Heart left ventricle (tissue), 16 donors: ENCODE data around the gene SELENOW. TPM values are rescaled to one million over a fixed set of nuclear protein-coding genes. Genes with fewer than 3 reads are reported as not detected.
"Not testable (repeated sequence)": the region's sequence is repeated elsewhere in the genome, so short reads cannot be mapped to it uniquely, and the experiment has no call there.

ENCODE experiments used
- ATAC-seq, 4 donors: fragments of 200-7000 bp; cut with Tn5 transposase; one replicate each; pipeline ENCODE4 v1.9.1; 2020 to 2022; ENCODE audit warnings: moderate library complexity in 4 of 4, mild to moderate bottlenecking in 3 of 4, moderate number of reproducible peaks in 1 of 4
- DNase-seq, 5 donors: peaks; one replicate each; pipeline ENCODE4 v3.0.0-alpha.2; 2020
- H3K27ac ChIP-seq, 12 donors: fragments of 200-600 bp; sonication (generic) in 4 of 12; one replicate each; pipeline versions ENCODE4 v1.5.0 to v1.8.0; 2016 to 2022; ENCODE audit warnings: mild to moderate bottlenecking in 2 of 12
- H3K27me3 ChIP-seq, 9 donors: fragments of 200-600 bp; sonication (generic) in 2 of 9; one replicate each; pipeline versions ENCODE4 v1.5.1 to v1.8.0; 2016 to 2022; ENCODE audit warnings: mild to moderate bottlenecking in 3 of 9
- H3K36me3 ChIP-seq, 9 donors: fragments of 200-600 bp; sonication (generic) in 2 of 9; one replicate each; pipeline versions ENCODE4 v1.5.0 to v1.8.0; 2018 to 2022; ENCODE audit warnings: mild to moderate bottlenecking in 2 of 9
- H3K4me1 ChIP-seq, 12 donors: fragments of 200-600 bp; sonication (generic) in 4 of 12; one replicate each; pipeline versions ENCODE4 v1.5.0 to v1.8.0; 2016 to 2022; ENCODE audit warnings: mild to moderate bottlenecking in 3 of 12
- H3K4me3 ChIP-seq, 12 donors: fragments of 200-600 bp; sonication (generic) in 4 of 12; one replicate each; pipeline versions ENCODE4 v1.5.0 to v1.8.0; 2017 to 2022; ENCODE audit warnings: mild to moderate bottlenecking in 9 of 12, moderate library complexity in 4 of 12
- H3K9me3 ChIP-seq, 12 donors: fragments of 200-600 bp; sonication (generic) in 4 of 12; one replicate each; pipeline versions ENCODE4 v1.5.0 to v1.8.0; 2016 to 2022; ENCODE audit warnings: mild to moderate bottlenecking in 1 of 12
- CTCF ChIP-seq, 12 donors: fragments of 200-600 bp; sonication (generic) in 4 of 12; IDR thresholded peaks; one replicate each; pipeline versions ENCODE4 v1.5.0 to v1.8.0; 2018 to 2022; ENCODE audit warnings: antibody characterized with exemption in 12 of 12, mild to moderate bottlenecking in 5 of 12
- POLR2A ChIP-seq, 2 donors: fragments of 450-650 bp; IDR thresholded peaks; one replicate each; pipeline ENCODE4 v1.6.1; 2017; ENCODE audit warnings: antibody characterized with exemption in 2 of 2, mild to moderate bottlenecking in 2 of 2, moderate library complexity in 2 of 2
- WGBS, 4 donors: extraction: QIAGEN DNeasy Blood & Tissue Kit in 2 of 4; methylation state at CpG; one replicate each; pipeline versions ENCODE4 v1.1.5 to v1.1.7; 2013 to 2018; 5-methylcytosine and 5-hydroxymethylcytosine counted together
- intact Hi-C, 10 donors: fragments of 100-400 bp; cut with DNase I; formaldehyde crosslinking; loops; one replicate each; pipeline versions ENCODE4 v1.11.1 to v1.14.2; 2022
- polyA plus RNA-seq, 2 donors: library from polyadenylated mRNA; stranded (reverse); fragments of 200-250 nt; gene quantifications; one replicate each; pipeline ENCODE4 v1.2.3, GENCODE V29; 2013
- total RNA-seq, 9 donors: library from RNA; depleted of rRNA in 2 of 9; stranded (reverse); fragments of >200 nt in 2 of 9; fragmentation: NEBNext Ultra II Directional in 3 of 9; extraction: Animal tissue kit (Norgen Biotek cat#: 25700) in 3 of 9; gene quantifications; one replicate each; pipeline versions ENCODE4 v1.1.0 to v1.2.4, GENCODE V29; 2016 to 2023
- donor health status: ischemic (EF 13 %, LVEDD 7.1; RV severe dilation, severe dysfunction).
- donor health status: healthy with polysubstance abuse.
- donor health status: DM: no; HTN: yes; CAD: no.
- donor health status: DM: no; HTN: no; CAD: no.
- donor health status: ischemic (EF 25% LVEDD 6.9; RV normal size, moderate dysfunction).
- donor health status: ischemic (EF 25% LVEDD 5.7; RV mildly dilated, moderate dysfunction).
- donor health status: healthy.
- donor health status: DM: yes; HTN: yes; CAD: no.
- donor health status: ischemic (EF 35%, LVEDD 5.7; RV mildly dilated, moderate dysfunction).
- donor health status: nonischemic (EF 11% LVEDD 7.7; RV severe dilation, severe dysfunction).
- donor health status: DM: yes; HTN: yes; CAD: no.
- donor health status: PGD.
- donor health status: ischemic (EF 29% LVEDD 5.4; RV normal size, mild dysfunction).
- donor health status: nonischemic (EF 23%, LVEDD 6.1; RV moderate dilation, normal function).

SELENOW gene
- total and polyA plus RNA-seq, 11 donors = 647 to 2,748 (median 1,081) TPM

DNA sequence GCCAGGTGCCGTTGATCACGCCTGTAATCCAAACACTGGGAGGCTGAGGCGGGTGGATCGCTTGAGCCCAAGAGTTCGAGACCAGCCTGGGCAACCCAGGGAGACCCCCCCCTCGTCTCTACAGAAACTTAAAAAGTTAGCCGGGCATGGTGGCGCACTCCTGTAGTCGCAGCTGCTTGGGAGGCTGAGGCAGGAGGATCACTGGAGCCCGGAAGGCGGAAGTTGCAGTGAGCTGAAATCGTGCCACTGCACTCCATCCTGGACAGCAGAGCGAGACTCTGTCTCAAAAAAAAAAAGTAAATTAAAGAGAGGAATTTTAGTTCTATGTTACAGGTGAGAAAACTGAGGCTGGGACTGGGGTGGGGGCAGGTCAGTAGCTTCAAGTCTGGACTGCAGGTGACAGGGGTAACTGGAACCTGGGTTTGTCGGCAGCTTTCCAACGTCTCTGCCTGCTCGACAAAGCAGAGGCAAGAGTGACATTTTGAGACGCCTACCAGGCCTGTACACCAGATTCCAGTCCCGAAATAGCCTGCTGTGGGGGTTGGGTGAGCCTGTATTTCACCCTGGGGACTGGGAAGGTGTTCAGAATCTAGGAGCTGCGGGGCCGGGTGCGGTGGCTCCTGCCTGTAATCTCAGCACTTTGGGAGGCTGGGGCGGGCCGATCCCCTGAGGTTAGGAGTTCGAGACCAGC is 1.2 kb downstream of the SELENOW start:
- ATAC-seq (peak; percentile 78 to 84 (median 82)), DNase-seq (peak; percentile 77 to 93 (median 86))
- TF ChIP-seq POLR2A (IDR thresholded peaks at IDR 0.05) (peak; percentile 70 to 76), CTCF (IDR thresholded peaks at IDR 0.05) (no peak)
- H3K9me3 ChIP-seq = no peaks in the 10 kb centered on the region
- H3K4me1 ChIP-seq = peaks cover 0 to 48% (median 42%) of the 10 kb centered on the region in 12 donors
- no peaks in the 10 kb centered on the region for H3K27me3 ChIP-seq
- intact Hi-C loops = loop anchor here in 2 of 10 donors (2.0 to 10.0 kb wide), 3 partner anchors 35 to 67 kb away; partner anchors contain the start of genes EHD2 (in 2 of the 2) and NOP53 (in 1 of the 2)
- peak overlapping the region; percentile 93 to 100 (median 98) for H3K27ac ChIP-seq
- peaks cover 0 to 37% (median 33%) of the 10 kb centered on the region in 9 donors for H3K36me3 ChIP-seq
- peak overlapping the region; percentile 73 to 99 (median 86) for H3K4me3 ChIP-seq
- WGBS, 4 donors = 27 to 40% (median 38%) methylated on average over 22 to 24 of the region's 24 CpGs

GRCh38 chr19:47780215-47780551 is 1.7 kb downstream of the SELENOW start:
- Histone ChIP-seq H3K9me3 (no peaks in the 10 kb centered on the region), H3K4me1 (peaks cover 0 to 48% (median 42%) of the 10 kb centered on the region in 12 donors), H3K27me3 (no peaks in the 10 kb centered on the region), H3K27ac (peak overlapping the region; percentile 93 to 100 (median 98)), H3K4me3 (peak overlapping the region; percentile 30 to 99 (median 85)), H3K36me3 (peaks cover 0 to 42% (median 38%) of the 10 kb centered on the region in 9 donors)
- WGBS, 4 donors = 42 to 52% (median 47%) methylated on average over 9 of the region's 9 CpGs
- ATAC-seq (no peak), DNase-seq (no peak)
- intact Hi-C loops = loop anchor here in 2 of 10 donors (2.0 to 10.0 kb wide), 3 partner anchors 35 to 68 kb away; partner anchors contain the start of genes EHD2 (in 2 of the 2) and NOP53 (in 1 of the 2)
- TF ChIP-seq CTCF (IDR thresholded peaks at IDR 0.05) (no peak), POLR2A (IDR thresholded peaks at IDR 0.05) (no peak)

DNA sequence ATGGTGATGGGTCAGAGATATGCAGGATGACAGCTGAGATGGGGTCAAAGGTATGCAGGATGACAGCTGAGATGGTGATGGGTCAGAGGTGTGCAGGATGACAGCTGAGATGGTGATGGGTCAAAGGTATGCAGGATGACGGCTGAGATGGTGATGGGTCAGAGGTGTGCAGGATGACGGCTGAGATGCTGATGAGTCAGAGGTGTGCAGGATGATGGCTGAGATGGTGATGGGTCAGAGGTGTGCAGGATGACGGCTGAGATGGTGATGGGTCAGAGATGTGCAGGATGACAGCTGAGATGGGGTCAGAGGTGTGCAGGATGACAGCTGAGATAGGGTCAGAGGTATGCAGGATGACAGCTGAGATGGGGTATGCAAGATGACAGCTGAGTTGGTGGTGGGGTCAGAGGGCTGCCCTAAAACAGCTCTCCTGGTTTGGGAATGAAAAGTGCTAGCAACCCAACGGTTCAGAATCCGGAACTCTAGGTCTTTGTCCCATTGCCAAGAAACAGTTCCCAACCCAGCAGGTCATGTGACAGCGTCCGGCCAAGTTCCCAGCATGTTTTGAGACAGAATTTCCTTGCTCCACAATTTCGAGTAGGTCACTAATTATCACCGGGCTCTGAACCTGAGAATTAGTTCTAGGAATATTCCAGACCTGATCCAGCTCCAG is 3.2 kb downstream of the SELENOW start:
- intact Hi-C loops = loop anchor here in 2 of 10 donors (2.0 to 10.0 kb wide), 3 partner anchors 37 to 69 kb away; partner anchors contain the start of genes EHD2 (in 2 of the 2) and NOP53 (in 1 of the 2)
- H3K9me3 ChIP-seq = no peaks in the 10 kb centered on the region
- ATAC-seq (no peak), DNase-seq (peak in 4 of 5 donors; percentile 57 to 65 (median 60))
- WGBS, 4 donors = 19 to 29% (median 21%) methylated on average over 9 of the region's 9 CpGs
- peaks cover 0 to 57% (median 53%) of the 10 kb centered on the region in 9 donors for H3K36me3 ChIP-seq
- peak overlapping the region in 5 of 12 donors; percentile 2 to 91 (median 84) for H3K4me3 ChIP-seq
- peak overlapping the region in 10 of 12 donors; percentile 4 to 99 (median 82) for H3K27ac ChIP-seq
- peaks cover 0 to 48% (median 42%) of the 10 kb centered on the region in 12 donors for H3K4me1 ChIP-seq
- TF ChIP-seq POLR2A (IDR thresholded peaks at IDR 0.05) = no peak
- no peak for TF ChIP-seq CTCF (IDR thresholded peaks at IDR 0.05)
- H3K27me3 ChIP-seq = no peaks in the 10 kb centered on the region

DNA sequence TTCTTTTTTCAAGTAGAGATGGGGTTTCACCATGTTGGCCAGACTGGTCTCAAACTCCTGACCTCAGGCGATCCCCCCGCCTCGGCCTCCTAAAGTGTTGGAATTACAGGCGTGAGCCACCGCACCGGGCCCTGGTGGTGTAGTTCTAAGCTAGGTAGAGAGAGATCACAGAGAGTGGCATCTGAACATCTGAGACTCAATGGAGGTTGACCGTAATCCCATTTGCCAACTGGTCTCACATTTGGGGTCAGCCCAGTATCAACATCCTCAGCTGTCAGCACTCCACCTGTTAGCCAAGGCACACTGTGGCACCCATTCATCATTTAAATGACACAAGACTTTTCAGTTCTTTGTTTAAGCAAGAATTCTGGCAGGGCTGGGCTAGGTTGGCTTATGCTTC is 8.1 kb downstream of the SELENOW start:
- WGBS, 4 donors = 90 to 96% (median 95%) methylated on average over 4 to 7 of the region's 7 CpGs
- Histone ChIP-seq H3K4me3 (no peak overlapping the region), H3K27me3 (no peaks in the 10 kb centered on the region), H3K4me1 (peaks cover 0 to 29% (median 16%) of the 10 kb centered on the region in 12 donors), H3K9me3 (no peaks in the 10 kb centered on the region), H3K27ac (peak overlapping the region in 1 of 12 donors; percentile 8), H3K36me3 (peaks cover 0 to 65% (median 46%) of the 10 kb centered on the region in 9 donors)
- ATAC-seq (no peak), DNase-seq (no peak)
- TF ChIP-seq POLR2A (IDR thresholded peaks at IDR 0.05) = no peak
- TF ChIP-seq CTCF (IDR thresholded peaks at IDR 0.05) = no peak
- intact Hi-C loops = loop anchor here in 4 of 10 donors (2.0 to 10.0 kb wide), 3 partner anchors 72 to 74 kb away; partner anchors contain the start of gene EHD2 (in 4 of the 4)

DNA sequence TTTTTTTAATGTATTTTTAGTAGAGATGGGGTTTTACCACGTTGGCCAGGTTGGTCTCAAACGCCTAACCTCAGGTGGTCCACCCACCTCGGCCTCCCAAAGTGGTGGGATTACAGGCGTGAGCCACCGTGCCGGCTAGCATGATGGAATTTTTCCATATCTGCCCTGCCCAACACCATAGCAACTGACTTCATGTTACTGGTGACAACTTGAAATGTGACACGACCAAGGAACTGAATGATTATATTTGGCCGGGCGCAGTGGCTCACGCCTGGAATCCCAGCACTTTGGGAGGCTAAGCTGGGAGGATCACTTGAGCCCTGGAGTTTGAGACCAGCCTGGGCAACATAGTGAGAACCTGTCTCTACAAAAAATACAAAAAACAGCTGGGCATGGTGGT is 8.8 kb downstream of the SELENOW start:
- WGBS, 4 donors = 60 to 72% (median 64%) methylated on average over 10 of the region's 10 CpGs
- H3K27ac ChIP-seq = peak overlapping the region in 3 of 12 donors; percentile 4 to 8 (median 7)
- peak in 1 of 4 donors; percentile 11 for ATAC-seq
- intact Hi-C loops = loop anchor here in 4 of 10 donors (2.0 to 10.0 kb wide), 3 partner anchors 73 to 75 kb away; partner anchors contain the start of gene EHD2 (in 4 of the 4)
- not testable (repeated sequence) for H3K9me3 ChIP-seq, DNase-seq, H3K27me3 ChIP-seq, H3K4me3 ChIP-seq
- H3K4me1 ChIP-seq = peaks cover 0 to 21% (median 11%) of the 10 kb centered on the region in 12 donors
- H3K36me3 ChIP-seq = peaks cover 0 to 59% (median 46%) of the 10 kb centered on the region in 9 donors

GRCh38 chr19:47789811-47790210 is 11.3 kb downstream of the SELENOW start:
- H3K4me1 ChIP-seq = peaks cover 0 to 12% (median 4%) of the 10 kb centered on the region in 12 donors
- H3K9me3 ChIP-seq, DNase-seq, H3K27ac ChIP-seq, H3K27me3 ChIP-seq, H3K4me3 ChIP-seq, ATAC-seq: not testable (repeated sequence)
- intact Hi-C loops = loop anchor here in 8 of 10 donors (2.0 to 10.0 kb wide), 7 partner anchors 23 to 78 kb away; partner anchors contain the start of gene EHD2 (in 6 of the 8)
- 93 to 98% (median 95%) methylated on average over 13 of the region's 13 CpGs for WGBS, 4 donors
- H3K36me3 ChIP-seq = peaks cover 0 to 34% (median 22%) of the 10 kb centered on the region in 9 donors
